Upper lobe of left lung (tissue), 4 donors: ENCODE measurements around the gene CDR2L.
"Not testable (repeated sequence)": the region's sequence is repeated elsewhere in the genome, so short reads cannot be mapped to it uniquely, and the experiment has no call there.

Experiments
- POLR2A ChIP-seq, 4 donors: fragments of 450-650 bp; IDR thresholded peaks; one replicate each; pipeline ENCODE4 v1.5.1; 2016 to 2017; ENCODE audit warnings: antibody characterized with exemption in 4 of 4, mild to moderate bottlenecking in 2 of 4
- TF ChIP-seq, protein P1 (sequence below), 6 experiments: fragments of 450-650 bp in 4 of 6; fragments of 200-600 bp in 2 of 6; sonication (generic) in 2 of 6; IDR thresholded peaks; one replicate each; pipeline ENCODE4 v1.5.1; 2016 to 2019; ENCODE audit warnings: antibody characterized with exemption in 6 of 6

DNA sequence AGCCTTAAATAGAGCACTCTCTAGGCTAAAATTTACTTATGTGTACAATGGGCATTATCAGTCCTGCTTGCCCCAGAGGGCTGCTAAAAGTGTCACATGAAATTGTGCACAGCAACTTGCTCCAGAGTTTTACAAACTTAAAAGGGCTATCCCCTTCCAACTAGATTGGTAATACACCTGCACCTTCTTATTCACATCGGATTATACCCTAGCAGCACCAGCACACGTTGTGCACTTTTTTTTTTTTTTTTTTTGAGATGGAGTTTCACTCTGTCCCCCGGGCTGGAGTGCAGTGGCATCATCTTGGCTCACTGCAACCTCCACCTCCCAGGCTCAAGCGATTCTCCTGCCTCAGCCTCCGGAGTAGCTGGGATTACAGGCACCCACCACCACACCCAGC is 56.4 kb downstream of the CDR2L start:
- TF ChIP-seq, protein P1, sequence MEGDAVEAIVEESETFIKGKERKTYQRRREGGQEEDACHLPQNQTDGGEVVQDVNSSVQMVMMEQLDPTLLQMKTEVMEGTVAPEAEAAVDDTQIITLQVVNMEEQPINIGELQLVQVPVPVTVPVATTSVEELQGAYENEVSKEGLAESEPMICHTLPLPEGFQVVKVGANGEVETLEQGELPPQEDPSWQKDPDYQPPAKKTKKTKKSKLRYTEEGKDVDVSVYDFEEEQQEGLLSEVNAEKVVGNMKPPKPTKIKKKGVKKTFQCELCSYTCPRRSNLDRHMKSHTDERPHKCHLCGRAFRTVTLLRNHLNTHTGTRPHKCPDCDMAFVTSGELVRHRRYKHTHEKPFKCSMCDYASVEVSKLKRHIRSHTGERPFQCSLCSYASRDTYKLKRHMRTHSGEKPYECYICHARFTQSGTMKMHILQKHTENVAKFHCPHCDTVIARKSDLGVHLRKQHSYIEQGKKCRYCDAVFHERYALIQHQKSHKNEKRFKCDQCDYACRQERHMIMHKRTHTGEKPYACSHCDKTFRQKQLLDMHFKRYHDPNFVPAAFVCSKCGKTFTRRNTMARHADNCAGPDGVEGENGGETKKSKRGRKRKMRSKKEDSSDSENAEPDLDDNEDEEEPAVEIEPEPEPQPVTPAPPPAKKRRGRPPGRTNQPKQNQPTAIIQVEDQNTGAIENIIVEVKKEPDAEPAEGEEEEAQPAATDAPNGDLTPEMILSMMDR (IDR thresholded peaks at IDR 0.05) = not testable (repeated sequence)
- TF ChIP-seq POLR2A (IDR thresholded peaks at IDR 0.05) = not testable (repeated sequence)
